Mucosa of gallbladder (tissue), 1 donor: ENCODE measurements around the gene CCL21. TPM values are rescaled to one million over a fixed set of nuclear protein-coding genes. Genes with fewer than 3 reads are reported as not detected.

Experiments used
- DNase-seq: peaks from one replicate; pipeline ENCODE4 v3.0.0-alpha.2; 2020; ENCODE audit warnings: low spot score
- total RNA-seq: library from RNA; stranded (reverse); gene quantifications from one replicate; pipeline ENCODE4 v1.2.1, GENCODE V29; 2021
- donor health status: DM: no; HTN: no; CAD: no.

CCL21 gene
- total RNA-seq, 1 donor from 2014 or later = 30.2 TPM

- no peak for DNase-seq
Observed at GRCh38 chr9:34709196-34709978, 549 bp downstream of the CCL21 start.

DNA sequence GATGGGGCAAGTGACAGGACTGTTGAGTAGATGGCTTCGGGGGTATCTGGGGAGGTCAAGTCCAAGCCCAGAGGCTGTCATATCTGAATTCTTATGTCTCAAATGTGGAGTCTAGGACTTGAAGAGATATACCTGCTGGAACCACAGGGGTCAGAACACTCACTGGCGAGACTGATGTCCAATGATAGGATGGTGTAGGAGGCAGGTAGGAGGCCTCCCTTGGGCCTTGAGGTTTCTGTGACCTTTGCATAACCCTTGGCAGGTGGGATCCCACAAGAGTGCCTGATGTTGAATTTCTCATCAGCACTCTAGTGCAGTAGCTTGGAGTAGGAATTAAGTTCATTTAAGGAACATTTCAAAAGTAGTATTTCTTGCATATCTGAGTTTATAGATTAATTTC, 2.8 kb downstream of the CCL21 start:
- no peak for DNase-seq

GRCh38 chr9:34701769-34702736, 7.9 kb downstream of the CCL21 start:
- peak; percentile 87 for DNase-seq

DNA sequence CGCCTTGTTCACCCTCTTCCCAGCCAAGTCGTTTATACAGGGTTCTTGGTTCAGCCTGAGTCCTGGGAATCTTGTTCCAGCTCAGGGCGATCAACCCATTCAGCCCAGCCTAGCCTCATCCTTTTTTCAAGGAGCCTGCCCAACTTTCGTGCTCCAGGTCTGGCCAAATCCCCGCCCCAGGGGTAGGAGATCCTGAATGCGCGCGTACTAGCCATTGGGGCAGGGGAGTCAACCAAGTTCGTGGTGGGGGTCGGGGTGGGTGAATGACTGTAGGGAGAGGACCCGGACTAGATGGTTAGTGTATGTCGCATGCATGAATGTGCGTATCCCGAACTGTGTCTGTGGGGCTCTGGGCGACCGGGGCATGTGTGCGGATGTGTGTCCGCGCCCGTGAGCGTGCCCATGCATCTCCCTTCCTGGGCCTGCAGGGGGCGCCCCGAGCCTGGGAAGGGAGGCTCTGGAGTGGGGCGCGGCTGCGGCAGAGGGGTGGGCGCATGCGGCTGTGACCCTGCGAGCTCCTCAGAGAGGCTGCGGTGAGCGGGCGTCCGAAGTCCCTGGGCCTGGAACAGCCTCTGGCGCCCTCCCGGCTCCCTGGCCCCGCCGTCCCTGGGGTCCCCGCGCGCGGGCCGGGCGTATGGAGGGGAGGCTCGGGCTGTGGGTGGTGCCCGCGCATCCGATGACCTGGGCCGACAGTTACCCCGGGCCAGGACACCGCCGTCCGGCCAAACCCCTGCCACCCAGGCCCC, 8.7 kb downstream of the CCL21 start:
- peak; percentile 62 for DNase-seq

- DNase-seq = no peak
Observed at GRCh38 chr9:34694811-34695210, 15.1 kb downstream of the CCL21 start.

DNA sequence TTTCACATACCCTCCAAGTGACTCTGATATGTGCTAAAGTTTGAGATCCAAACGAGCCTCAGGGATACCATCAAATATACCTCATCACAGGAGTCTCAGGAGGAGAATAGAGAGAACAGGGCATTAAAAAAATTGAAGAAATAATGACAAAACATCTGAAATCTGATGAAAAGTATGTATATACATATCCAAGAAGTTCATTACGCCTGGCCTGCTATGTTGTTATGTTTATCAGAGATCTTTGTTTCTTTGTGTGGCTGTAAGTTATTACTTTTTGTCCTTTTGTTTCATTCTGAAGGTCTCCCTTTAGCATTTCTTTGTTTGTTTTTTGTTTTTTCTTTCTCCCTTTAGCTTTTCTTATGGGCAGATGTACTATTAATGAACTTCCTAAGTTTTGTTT, 16.4 kb downstream of the CCL21 start:
- no peak for DNase-seq

DNA sequence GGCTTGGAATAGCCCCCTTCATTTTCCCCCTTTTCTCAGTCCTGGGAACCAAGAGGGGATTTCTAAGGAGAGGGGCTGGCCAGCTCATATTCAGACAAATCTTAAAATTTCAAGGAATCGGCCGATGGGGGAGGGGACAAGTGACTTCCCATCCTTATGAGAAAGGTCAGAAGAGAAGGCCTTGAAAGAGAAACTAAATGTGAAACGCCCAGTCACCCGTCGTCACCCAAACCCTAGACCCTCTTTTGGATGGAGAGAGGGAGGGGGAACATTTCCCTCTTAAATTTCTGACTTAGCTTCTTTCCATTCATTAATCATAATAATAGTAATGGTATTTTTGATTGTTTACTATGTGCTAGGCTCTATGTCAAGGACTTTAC, 18.0 kb downstream of the CCL21 start:
- DNase-seq = no peak

DNA sequence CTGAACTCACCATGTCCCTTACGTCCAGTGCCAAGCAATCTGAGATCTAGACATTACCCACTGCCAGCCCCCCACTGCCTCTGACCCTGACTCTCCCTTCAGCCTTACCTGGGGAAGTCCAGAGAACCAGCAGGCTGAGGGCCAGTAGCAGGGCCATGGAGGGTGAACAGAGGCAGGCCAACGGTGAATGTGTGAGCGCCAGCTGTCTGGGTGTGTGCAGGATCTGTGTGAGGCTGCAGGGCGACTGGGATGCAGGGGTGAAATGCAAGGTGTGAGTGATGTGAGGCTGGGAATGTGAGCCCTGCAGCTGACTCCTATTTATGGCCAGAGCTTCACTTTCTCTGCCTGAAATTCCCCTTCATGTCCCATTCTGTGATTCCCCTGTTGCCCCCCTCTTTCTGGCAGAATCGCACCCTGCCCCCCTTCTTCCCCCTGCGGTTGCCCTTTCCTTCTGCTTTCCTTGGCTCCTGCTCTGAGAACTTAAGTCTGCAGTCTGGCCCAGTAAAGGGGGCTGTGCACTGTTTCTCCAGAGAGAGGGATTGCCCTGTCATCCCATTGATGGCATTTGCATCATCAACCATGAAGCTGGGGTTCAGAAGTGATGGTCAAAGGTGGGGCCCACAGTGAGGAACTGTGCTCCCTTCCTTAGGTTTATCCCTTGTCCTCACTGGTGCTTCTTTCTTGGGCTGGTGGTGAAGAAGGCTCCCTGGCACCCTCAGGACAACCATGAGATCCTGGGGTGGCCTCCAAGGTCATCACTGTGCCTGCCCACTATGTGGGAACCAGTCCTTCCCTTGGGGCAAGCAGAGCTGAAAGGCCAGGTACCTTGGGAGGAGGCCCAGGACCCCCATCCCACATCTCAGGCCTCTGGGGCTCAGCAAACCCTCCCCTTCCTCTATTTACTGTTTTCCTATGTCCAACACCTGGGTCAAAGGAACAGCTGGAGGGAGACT, 18.7 kb downstream of the CCL21 start, which contains the start of gene CCL19:
CCL19 (minus strand) TSS at position 294 of the 953 bp plus-strand sequence; CDS start at position 157, 137 bp downstream.
- no peak for DNase-seq

DNA sequence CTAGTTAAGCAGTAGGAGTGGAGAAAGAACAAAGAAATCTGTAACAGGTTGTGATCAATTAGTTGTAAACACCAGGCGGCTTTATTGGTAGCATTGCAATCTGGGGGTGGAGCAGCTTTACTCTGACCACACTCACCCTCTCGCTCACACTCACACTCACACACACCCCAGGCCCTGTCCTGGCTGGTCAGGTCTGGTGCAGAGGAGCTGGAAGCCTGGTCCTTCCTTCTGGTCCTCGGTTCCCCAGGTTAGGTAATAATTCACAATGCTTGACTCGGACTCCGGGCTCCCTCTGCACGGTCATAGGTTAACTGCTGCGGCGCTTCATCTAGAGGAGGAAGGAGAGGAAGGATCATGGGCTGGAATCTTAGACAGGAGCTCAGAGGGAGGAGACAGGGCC, 20.4 kb downstream of the CCL21 start:
- DNase-seq = peak; percentile 64

GRCh38 chr9:34689116-34689470, 20.8 kb downstream of the CCL21 start:
- no peak for DNase-seq

- no peak for DNase-seq
Observed at GRCh38 chr9:34688329-34689115, 21.4 kb downstream of the CCL21 start.

- DNase-seq = no peak
Observed at GRCh38 chr9:34687276-34688030, 22.5 kb downstream of the CCL21 start.

DNA sequence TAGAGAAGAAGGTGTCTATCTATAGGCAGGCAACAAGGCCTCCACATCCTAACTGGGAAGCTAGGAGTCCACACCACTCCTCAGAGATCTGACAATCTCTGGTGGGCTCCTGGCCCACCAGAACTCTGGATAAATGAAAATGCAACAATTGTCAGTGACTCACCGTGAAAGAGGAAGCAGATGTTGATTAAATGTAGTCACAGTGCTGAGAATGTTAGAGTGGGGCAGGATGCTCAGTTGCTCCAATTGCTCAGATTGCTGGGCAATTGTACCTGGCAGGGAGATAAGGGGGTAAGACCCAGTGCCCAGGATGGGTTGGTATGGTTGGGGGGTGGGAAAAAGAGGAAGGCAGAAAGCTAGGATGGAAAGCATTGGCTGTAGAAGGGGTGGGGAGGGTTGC, 23.2 kb downstream of the CCL21 start:
- DNase-seq = no peak

GRCh38 chr9:34686231-34686630, 23.7 kb downstream of the CCL21 start:
- no peak for DNase-seq

DNA sequence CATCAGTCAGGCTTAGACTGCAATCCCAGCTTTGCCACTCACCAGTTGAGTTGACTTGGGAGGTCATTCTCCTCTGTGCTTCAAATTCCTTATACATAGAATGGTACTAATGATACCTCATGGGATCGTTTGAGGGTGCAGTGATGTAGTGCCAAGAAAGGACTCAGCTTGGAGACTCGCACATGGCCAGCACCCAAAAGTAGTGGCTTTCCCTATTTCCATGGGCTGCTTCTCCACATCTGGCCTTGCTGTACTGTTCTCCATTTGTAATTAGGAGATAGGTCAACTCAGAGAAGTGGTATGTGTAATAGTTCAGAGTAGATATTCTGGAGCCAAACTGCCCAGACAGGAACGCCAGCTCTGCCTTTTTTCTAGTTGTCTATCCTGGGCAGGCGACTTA, 24.3 kb downstream of the CCL21 start:
- no peak for DNase-seq

DNA sequence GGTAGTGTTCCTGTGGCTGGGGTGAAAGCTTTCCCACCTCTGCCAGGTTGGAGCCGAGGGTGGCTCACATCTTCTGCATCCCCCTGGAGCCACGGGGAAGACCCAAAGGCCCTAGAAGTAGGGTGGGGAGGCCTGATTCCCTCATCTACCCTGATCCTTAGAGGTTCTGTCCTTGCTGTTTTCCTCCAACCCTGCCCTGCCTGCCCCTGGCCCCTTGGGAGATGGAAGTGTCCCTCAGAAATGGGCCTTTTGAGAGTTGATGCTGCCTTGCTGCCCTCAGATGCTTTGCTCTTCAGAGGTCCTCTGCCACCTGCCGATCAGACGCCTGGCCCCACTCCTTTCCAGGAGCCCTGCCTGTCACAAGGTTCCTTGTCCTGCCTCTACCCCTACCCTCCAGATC, 25.1 kb downstream of the CCL21 start:
- no peak for DNase-seq

DNA sequence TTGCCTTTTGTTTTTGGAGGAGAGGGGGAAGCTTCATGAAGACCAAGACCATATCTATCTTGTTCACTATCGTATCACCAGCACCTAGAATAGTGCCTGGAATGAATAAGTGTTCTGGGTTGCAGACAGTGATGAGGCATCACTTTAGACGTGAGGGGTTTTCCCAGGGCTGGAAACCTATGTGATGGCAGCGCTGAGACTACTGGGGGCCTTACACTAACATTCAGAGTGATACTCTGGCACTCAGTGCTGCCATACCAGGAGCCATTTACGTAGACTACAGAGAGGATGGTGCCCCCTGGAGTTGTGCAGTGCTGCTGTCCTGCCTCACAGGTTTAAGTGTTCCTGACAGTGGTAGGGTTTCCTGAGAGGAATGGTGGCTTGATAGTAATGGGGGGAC, 25.8 kb downstream of the CCL21 start:
- DNase-seq = no peak

- no peak for DNase-seq
Observed at GRCh38 chr9:34675869-34676268, 34.1 kb downstream of the CCL21 start.

DNA sequence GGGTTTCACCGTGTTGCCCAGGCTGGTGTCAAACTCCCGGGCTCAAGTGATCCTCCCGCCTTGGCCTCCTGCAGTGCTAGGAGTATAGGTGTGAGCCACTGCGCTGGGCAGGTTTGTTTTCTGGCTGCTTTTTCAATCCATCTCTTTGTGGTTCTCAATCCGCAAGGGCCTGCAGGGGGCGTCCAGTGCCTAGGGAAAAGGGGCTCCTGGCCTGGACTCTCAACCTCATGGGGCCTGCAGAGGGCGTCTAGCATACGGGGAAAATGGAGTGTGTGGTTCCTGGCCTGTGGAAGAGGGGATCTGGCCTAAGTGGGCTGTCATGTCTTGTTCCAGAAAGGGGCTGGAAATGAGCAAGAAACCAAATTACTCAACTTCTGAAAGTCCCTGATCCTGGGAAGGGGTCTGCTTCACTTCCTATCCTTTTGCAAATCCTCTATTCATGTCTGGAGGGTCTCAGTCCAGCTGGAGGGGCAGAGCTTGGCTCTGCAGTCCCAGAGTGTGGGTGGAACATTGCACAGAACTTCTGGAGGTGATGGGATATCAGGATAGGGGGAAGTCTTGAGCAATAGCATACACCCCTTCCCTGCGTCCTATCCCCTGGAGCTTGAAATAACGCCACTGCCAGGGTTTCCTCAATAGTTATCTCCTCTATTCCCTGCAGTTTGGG, 34.8 kb downstream of the CCL21 start:
- peak; percentile 82 for DNase-seq
